NCI-H1694 (cell line): Measurements from ENCODE around the gene SEC24D.
"Not testable (repeated sequence)": the region's sequence is repeated elsewhere in the genome, so short reads cannot be mapped to it uniquely, and the experiment has no call there.

Experiments
- DNase-seq: peaks from one replicate; lab custom pipeline; 2025; lab: John Stamatoyannopoulos, UW

SEC24D gene

DNA sequence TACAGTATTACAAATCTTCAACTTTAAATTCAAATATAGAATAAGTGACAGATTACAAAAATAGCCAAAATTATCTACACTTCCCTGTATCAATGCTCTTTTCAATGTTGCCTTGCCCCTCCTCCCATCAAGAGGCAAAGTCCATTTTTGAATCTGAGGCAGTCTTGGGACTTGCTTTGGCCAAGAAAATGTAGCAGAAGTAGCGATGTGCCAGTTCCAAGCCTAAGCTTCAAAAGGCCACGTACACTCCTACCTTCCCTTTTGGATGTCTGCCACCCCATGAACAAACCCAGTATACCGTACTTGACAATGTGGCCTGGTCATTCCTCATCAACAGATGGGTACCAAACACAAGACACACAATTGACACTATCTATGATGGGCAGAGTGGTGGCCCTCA is 24.1 kb downstream of the SEC24D start:
- DNase-seq = no peak

GRCh38 chr4:118810991-118811764 is 24.7 kb downstream of the SEC24D start:
- DNase-seq = no peak

GRCh38 chr4:118807659-118808058 is 28.3 kb downstream of the SEC24D start:
- DNase-seq = no peak

- DNase-seq = no peak
Observed at GRCh38 chr4:118803253-118803652, 32.7 kb downstream of the SEC24D start.

DNA sequence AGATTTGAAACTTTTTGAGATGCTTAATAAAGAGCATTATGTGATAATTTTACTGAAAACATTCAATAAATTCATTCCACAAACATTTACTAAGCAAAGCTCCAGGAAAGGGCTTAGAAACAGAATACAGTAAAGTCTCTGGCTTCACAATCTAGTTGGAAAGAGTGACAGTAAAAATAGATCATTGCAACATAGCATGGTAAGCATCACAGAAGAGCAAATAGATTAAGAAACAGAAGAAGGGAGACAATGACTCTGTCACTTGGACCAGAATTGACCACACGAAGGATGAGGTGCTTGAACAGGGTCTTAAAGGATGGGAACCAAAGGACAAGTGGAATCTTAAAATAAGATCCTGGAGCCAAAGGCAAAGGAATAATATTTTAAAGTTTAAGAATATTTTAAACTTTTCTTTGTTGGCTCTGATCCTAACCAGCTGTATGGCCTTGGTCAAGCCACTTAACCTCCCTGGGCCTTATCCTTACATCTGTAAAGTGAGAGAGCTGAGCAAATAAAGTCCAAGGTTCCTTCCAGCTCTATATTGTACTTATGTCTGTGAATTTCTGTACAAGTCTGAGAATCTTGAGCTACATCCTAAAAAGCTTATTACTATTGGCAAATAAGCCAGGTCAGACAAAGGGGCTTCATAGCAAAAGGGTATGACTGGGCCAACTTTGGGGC is 33.9 kb downstream of the SEC24D start:
- no peak for DNase-seq

DNA sequence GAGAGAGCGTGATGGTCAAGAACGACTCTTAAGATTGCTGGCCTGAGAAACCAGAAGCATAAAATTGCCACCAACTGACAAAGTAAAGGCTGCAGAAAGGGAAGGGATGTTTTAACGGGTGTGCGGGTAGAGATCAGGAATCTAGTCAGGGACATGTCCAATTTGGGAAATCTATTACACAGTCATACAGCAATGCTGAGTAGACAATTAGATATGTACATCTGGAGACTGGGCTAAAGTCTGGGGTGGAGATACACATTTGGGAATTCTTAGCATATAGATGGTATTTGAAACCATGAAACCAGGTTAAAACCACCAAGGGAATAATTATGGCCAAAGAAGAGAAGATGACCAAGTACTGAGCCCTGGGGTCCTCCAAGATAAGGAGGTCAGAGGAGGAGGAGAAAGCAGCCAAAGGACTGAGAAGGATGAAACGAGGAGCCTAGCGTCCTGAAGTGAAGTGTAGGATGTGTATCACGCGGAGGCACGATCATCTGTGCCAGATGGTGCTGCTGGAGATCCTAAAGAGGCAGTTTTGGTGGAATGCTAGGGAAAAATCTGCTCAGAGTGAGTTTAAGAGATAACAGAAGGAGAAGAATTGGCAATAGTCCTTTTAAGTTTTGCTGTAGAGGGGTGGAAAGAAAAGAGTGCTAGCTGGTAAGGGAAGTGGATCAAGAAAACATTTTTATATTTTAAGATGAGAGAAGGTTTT is 36.5 kb downstream of the SEC24D start:
- no peak for DNase-seq

DNA sequence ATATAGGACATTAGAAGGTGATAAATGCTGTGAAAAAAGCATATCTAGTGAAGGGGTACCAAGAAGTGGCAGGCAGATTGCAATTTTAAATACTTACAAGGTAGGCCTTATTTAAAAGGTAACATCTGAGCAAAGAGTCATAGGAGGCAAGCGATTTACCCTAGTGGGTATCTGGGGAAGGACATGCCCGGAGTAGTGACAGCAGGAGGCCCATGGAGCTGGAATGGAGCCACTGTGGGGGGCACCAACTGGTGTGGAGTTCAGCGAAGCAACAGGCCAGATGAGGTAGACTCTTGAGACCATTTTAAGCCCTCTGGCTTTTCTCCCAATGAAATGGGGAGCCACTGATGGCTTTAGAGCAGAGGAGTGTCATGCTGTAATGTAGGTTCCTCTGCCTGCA is 37.3 kb downstream of the SEC24D start:
- DNase-seq = no peak

- no peak for DNase-seq
Observed at GRCh38 chr4:118797558-118798142, 38.3 kb downstream of the SEC24D start.

DNA sequence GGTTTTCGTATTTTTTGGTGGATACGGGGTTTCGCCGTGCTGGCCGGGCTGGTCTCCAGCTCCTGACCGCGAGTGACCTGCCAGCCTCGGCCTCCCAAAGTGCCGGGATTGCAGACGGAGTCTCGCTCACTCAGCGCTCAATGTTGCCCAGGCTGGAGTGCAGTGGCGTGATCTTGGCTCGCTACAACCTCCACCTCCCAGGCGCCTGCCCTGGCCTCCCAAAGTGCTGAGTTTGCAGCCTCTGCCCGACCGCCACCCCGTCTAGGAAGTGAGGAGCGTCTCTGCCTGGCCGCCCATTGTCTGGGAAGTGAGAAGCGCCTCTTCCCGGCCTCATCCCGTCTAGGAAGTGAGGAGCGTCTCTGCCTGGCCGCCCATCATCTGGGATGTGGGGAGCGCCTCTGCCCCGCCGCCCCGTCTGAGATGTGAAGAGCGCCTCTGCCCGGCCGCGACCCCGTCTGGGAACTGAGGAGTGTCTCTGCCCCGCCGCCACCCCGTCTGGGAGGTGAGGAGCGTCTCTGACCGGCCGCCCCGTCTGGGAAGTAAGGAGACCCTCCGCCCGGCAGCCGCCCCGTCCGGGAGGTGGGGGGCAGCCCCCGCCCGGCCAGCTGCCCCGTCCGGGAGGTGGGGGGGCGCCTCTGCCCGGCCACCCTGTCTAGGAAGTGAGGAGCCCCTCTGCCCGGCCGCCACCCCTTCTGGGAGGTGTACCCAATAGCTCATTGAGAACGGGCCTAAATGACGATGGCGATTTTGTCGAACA is 44.1 kb downstream of the SEC24D start:
- not testable (repeated sequence) for DNase-seq

GRCh38 chr4:118790544-118790943 is 45.4 kb downstream of the SEC24D start:
- DNase-seq = no peak

GRCh38 chr4:118788911-118789310 is 47.0 kb downstream of the SEC24D start:
- DNase-seq = no peak

DNA sequence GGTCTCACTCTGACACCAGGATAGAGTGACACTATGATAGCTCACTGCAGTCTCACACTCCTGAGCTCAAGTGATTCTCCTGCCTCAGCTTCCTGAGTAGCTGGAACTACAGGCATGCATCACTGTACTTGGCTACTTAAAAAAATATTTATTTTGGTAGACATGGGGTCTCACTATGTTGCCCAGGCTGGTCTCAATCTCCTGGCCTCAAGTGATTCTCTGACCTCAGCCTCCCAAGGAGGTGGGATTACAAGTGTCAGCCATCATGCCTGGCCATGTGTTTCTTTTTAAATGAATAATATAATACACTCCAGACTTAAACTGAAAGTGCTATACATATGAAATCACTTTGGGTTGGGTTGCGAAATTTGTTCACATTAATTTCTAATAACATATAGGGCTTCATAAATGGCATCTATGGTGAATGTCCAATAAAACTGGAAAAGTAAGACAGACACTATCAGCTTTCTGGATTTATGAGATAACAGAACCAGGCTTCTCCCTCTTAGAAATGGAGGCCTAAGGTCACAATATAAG is 48.0 kb downstream of the SEC24D start:
- DNase-seq = no peak

- DNase-seq = no peak
Observed at GRCh38 chr4:118784776-118785175, 51.1 kb downstream of the SEC24D start.

DNA sequence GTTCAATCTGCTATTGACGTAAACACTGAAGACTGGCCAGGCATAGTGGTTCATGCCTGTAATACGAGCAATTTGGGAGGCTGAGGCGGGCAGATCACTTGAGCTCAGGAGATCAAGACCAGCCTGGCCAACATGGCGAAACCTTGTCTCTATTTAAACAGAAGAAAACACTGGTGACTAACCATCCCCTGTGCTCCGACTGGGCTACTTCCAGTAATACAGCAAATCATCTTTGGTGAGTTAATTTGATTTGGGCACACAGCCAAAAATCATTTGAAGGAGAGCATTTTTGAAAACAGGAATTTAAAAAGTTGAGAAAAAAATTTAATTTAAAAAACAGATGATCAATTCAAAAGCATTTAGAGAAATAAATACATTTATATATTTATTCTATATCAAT is 52.0 kb downstream of the SEC24D start:
- DNase-seq = no peak

GRCh38 chr4:118782886-118783285 is 53.0 kb downstream of the SEC24D start:
- not testable (repeated sequence) for DNase-seq

DNA sequence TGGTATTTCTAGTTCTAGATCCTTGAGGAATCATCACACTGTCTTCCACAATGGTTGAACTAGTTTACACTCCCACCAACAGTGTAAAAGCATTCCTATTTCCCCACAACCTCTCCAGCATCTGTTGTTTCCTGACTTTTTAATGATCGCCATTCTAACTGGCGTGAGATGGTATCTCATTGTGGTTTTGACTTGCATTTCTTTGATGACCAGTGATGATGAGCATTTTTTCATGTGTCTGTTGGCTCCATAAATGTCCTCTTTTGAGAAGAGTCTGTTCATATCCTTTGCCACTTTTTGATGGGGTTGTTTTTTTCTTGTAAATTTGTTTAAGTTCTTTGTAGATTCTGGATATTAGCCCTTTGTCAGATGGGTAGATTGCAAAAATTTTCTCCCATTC is 58.3 kb downstream of the SEC24D start:
- DNase-seq = not testable (repeated sequence)

DNA sequence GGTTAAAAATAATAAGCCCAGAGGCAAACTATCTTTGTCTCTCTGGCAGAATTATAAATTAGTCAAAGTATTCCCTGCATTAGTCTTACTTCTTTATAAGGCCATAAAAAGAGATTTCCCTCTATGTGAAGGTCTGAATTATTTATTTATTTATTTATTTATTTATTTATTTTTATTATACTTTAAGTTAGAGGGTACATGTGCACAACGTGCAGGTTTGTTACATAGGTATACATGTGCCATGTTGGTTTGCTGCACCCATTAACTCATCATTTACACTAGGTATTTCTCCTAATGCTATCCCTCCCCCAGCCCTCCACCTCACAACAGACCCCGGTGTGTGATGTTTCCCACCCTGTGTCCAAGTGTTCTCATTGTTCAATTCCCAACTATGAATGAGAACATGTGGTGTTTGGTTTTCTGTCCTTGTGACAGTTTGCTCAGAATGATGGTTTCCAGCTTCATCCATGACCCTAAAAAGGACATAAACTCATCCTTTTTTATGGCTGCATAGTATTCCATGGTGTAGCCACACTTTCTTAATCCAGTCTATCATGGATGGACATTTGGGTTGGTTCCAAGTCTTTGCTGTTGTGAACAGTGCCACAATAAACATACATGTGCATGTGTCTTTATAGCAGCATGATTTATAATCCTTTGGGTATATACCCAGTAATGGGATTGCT is 58.8 kb downstream of the SEC24D start:
- not testable (repeated sequence) for DNase-seq

- DNase-seq = no peak
Observed at GRCh38 chr4:118776157-118776954, 59.6 kb downstream of the SEC24D start.

DNA sequence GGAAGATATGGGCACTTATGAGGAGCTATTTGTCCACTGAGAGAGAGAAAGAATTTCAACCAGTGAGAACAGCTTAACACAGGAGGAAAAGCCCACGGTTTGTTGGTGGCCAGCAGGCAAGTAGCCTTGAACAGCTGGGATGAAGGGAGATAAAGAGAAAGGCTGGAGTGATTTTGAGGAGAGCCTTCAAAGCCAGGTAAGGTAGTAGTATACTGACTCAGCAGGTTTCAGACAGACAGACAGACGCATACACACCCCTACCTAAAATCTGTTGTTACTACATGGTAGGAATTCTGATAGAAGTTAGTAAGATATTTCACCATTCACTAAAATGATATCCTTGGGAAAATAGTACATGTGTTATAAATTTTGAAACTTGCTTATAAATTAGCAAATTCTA is 60.5 kb downstream of the SEC24D start:
- no peak for DNase-seq

DNA sequence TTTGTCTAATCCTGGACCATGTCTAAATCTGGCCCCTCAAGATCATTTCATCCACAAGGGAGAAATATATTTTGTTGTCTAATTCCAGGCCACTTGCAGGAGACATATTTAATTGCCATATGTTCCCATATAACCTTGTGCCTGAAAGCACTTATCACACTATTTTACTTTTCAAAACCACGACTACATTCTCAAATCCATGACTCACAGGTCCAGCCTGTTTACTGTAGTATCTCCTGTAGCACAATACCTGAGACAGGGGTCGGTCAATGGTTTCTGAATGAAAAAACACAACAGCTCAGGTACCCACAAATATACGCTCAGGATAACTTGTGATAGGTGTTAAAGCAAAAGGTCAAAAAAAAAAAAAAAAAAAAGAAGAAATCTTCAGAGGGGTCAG is 60.9 kb downstream of the SEC24D start:
- DNase-seq = no peak
